Gastrocnemius medialis (tissue), 4 donors: ENCODE results near the gene KCNC2. TPM values are rescaled to one million over a fixed set of nuclear protein-coding genes. Genes with fewer than 3 reads are reported as not detected.

Source experiments
- ATAC-seq, 2 donors: fragments of 150-250 bp; one replicate each; pipeline ENCODE4 v1.9.1; 2016
- DNase-seq, 2 donors: peaks; one replicate each; pipeline ENCODE4 v3.0.0-alpha.2; 2019
- H3K27ac ChIP-seq, 4 donors: fragments of 200-600 bp; sonication (generic); 1 replicate in 1 of 4; 2 replicates in 3 of 4; pipeline ENCODE4 v1.5.1; 2016 to 2018; ENCODE audit warnings: mild to moderate bottlenecking in 2 of 4, moderate library complexity in 1 of 4
- H3K27me3 ChIP-seq, 3 donors: fragments of 200-600 bp; sonication (generic) in 2 of 3; 1 replicate in 1 of 3; 2 replicates in 2 of 3; pipeline versions ENCODE4 v1.5.1 to v1.6.0; 2016 to 2019; ENCODE audit warnings: mild to moderate bottlenecking in 1 of 3, moderate library complexity in 1 of 3
- H3K36me3 ChIP-seq, 2 donors: fragments of 200-600 bp; sonication (generic) in 1 of 2; one replicate each; pipeline ENCODE4 v1.5.1; 2017 to 2018
- H3K4me1 ChIP-seq, 2 donors: fragments of 200-600 bp; sonication (generic) in 1 of 2; one replicate each; pipeline ENCODE4 v1.5.1; 2016 to 2017; ENCODE audit warnings: mild to moderate bottlenecking in 2 of 2
- H3K4me3 ChIP-seq, 4 donors: fragments of 200-600 bp; sonication (generic) in 3 of 4; 1 replicate in 1 of 4; 2 replicates in 3 of 4; pipeline ENCODE4 v1.5.1; 2016 to 2019; ENCODE audit warnings: mild to moderate bottlenecking in 2 of 4
- H3K9me3 ChIP-seq, 3 donors: fragments of 200-600 bp; sonication (generic) in 2 of 3; 1 replicate in 1 of 3; 2 replicates in 2 of 3; pipeline ENCODE4 v1.5.1; 2016 to 2019
- POLR2A ChIP-seq, 2 donors: fragments of 450-650 bp; IDR thresholded peaks; one replicate each; pipeline ENCODE4 v1.6.1; 2017; ENCODE audit warnings: antibody characterized with exemption in 2 of 2, mild to moderate bottlenecking in 2 of 2, moderate library complexity in 2 of 2
- in situ Hi-C, 4 donors: fragments of 200-750 bp; cut with MboI; loops; one replicate each; pipeline versions ENCODE4 v1.15.0 to v1.8.0; 2017; ENCODE audit warnings: low sequenced_read_pairs in 4 of 4
- intact Hi-C: fragments of 100-400 bp; cut with DNase I; formaldehyde crosslinking; loops from one replicate; pipeline ENCODE4 v1.15.1; 2023; ENCODE audit warnings: low total_unique reads
- total RNA-seq, 4 donors: library from RNA; depleted of rRNA; stranded (reverse); fragments of >200 nt; gene quantifications; one replicate each; pipeline versions ENCODE4 v1.1.0 to v1.2.3, GENCODE V29; 2016
- TF ChIP-seq, protein P1 (sequence below), 5 experiments: fragments of 450-650 bp in 3 of 5; fragments of 200-600 bp in 2 of 5; sonication (generic) in 2 of 5; IDR thresholded peaks in 4 of 5; conservative IDR thresholded peaks in 1 of 5; 1 replicate in 4 of 5; 2 replicates in 1 of 5; pipeline ENCODE4 v1.5.1; 2016 to 2019; ENCODE audit warnings: antibody characterized with exemption in 5 of 5, mild to moderate bottlenecking in 3 of 5, moderate library complexity in 3 of 5

The KCNC2 gene
- total RNA-seq, 4 donors from 2014 or later = not detected

- Histone ChIP-seq H3K4me3 (no peak overlapping the region), H3K9me3 (no peaks in the 10 kb centered on the region), H3K4me1 (no peaks in the 10 kb centered on the region), H3K27me3 (no peaks in the 10 kb centered on the region), H3K27ac (no peak overlapping the region), H3K36me3 (no peaks in the 10 kb centered on the region)
- ATAC-seq = no peak
- in situ Hi-C loops = no loop called here
- DNase-seq = no peak
- intact Hi-C loops = no loop called here
- no peak for TF ChIP-seq POLR2A (IDR thresholded peaks at IDR 0.05)
- TF ChIP-seq, protein P1, sequence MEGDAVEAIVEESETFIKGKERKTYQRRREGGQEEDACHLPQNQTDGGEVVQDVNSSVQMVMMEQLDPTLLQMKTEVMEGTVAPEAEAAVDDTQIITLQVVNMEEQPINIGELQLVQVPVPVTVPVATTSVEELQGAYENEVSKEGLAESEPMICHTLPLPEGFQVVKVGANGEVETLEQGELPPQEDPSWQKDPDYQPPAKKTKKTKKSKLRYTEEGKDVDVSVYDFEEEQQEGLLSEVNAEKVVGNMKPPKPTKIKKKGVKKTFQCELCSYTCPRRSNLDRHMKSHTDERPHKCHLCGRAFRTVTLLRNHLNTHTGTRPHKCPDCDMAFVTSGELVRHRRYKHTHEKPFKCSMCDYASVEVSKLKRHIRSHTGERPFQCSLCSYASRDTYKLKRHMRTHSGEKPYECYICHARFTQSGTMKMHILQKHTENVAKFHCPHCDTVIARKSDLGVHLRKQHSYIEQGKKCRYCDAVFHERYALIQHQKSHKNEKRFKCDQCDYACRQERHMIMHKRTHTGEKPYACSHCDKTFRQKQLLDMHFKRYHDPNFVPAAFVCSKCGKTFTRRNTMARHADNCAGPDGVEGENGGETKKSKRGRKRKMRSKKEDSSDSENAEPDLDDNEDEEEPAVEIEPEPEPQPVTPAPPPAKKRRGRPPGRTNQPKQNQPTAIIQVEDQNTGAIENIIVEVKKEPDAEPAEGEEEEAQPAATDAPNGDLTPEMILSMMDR (IDR thresholded peaks at IDR 0.05 in 4 of 5, conservative IDR thresholded peaks at IDR 0.05 in 1 of 5) = no peak
Observed at GRCh38 chr12:75062691-75063090, 146.9 kb downstream of the KCNC2 start.

DNA sequence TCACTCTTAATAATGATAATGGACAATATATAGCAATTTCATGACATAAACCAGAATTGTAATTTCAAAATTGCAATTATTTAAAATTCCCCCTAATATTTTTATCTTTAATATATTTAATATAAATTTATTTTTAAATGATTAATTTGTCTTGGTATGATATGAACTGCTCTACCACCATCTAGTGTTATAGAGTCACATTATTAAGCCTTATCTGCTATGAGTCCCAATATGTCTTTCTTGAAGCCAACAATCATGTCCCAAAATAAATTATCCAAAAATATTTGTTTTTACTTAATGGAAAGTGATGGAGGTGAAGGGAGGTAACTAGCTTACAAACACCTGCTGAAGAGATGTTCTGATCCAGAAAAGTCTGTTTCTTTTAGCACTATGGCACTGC, 151.4 kb downstream of the KCNC2 start:
- TF ChIP-seq, protein P1 (IDR thresholded peaks at IDR 0.05 in 4 of 5, conservative IDR thresholded peaks at IDR 0.05 in 1 of 5) = no peak
- no peak for TF ChIP-seq POLR2A (IDR thresholded peaks at IDR 0.05)
- H3K9me3 ChIP-seq = no peaks in the 10 kb centered on the region
- H3K4me1 ChIP-seq = no peaks in the 10 kb centered on the region
- in situ Hi-C loops (no loop called here), intact Hi-C loops (no loop called here)
- no peaks in the 10 kb centered on the region for H3K27me3 ChIP-seq
- H3K27ac ChIP-seq = no peak overlapping the region
- H3K36me3 ChIP-seq = no peaks in the 10 kb centered on the region
- H3K4me3 ChIP-seq = no peak overlapping the region
- no peak for ATAC-seq
- no peak for DNase-seq

DNA sequence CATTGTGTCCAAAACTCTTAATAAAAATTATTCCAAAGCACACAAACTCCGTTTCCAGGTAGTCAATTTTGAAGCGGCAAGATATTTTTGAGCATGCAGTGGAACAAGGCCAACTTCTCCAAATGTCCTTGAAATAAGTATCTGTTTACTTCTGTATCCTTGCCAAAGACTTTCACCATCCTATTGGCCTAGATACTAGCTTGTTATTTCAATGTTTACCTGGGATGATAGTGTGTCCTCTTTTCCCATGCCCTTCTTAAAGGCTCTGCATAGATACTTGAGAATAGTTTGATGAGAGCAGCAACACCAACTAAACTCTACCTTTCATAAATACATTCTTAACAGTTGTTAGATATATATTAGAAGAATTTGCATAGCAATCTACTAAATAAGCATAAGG, 160.9 kb downstream of the KCNC2 start:
- no peak for ATAC-seq
- Histone ChIP-seq H3K9me3 (no peaks in the 10 kb centered on the region), H3K4me1 (peaks cover 0 to 5% of the 10 kb centered on the region in 2 donors), H3K27me3 (no peaks in the 10 kb centered on the region), H3K4me3 (no peak overlapping the region), H3K36me3 (no peaks in the 10 kb centered on the region), H3K27ac (no peak overlapping the region)
- DNase-seq = no peak
- no peak for TF ChIP-seq POLR2A (IDR thresholded peaks at IDR 0.05)
- TF ChIP-seq, protein P1 (IDR thresholded peaks at IDR 0.05 in 4 of 5, conservative IDR thresholded peaks at IDR 0.05 in 1 of 5) = no peak
- in situ Hi-C loops (no loop called here), intact Hi-C loops (no loop called here)

DNA sequence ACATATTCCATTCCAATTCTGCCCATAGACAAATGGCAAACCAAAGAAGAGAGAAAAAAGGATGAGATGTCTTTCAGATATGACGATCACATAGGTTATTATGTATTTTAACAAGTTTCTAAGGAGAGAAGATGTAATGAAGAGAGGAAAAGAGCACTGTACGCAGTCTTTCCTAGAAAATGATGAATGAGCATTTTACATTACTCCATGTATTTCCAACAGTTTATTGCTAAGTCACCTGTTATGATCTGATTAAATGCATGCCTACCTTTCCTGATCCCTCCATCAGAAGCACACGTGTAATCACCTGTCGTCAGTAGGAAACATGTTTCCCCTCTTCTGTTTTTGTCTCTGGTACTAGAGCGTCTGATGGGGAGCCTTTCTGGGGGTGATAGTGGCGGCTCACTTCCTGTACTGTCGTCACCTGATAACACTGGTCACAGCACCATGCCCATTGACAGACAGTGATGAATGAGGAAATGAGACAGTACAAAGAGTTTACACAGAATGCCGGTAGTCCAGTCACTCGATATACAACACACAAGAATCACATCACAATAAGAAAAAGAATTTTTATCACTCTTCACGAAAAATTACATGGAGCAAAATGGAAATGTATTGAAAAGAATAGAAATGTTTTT, 161.6 kb downstream of the KCNC2 start:
- intact Hi-C loops = no loop called here
- peaks cover 0 to 5% of the 10 kb centered on the region in 2 donors for H3K4me1 ChIP-seq
- no peak for DNase-seq
- no peaks in the 10 kb centered on the region for H3K27me3 ChIP-seq
- H3K36me3 ChIP-seq = no peaks in the 10 kb centered on the region
- H3K4me3 ChIP-seq = no peak overlapping the region
- H3K27ac ChIP-seq = no peak overlapping the region
- in situ Hi-C loops = no loop called here
- TF ChIP-seq, protein P1 (IDR thresholded peaks at IDR 0.05 in 4 of 5, conservative IDR thresholded peaks at IDR 0.05 in 1 of 5) = no peak
- TF ChIP-seq POLR2A (IDR thresholded peaks at IDR 0.05) = no peak
- no peak for ATAC-seq
- H3K9me3 ChIP-seq = no peaks in the 10 kb centered on the region

DNA sequence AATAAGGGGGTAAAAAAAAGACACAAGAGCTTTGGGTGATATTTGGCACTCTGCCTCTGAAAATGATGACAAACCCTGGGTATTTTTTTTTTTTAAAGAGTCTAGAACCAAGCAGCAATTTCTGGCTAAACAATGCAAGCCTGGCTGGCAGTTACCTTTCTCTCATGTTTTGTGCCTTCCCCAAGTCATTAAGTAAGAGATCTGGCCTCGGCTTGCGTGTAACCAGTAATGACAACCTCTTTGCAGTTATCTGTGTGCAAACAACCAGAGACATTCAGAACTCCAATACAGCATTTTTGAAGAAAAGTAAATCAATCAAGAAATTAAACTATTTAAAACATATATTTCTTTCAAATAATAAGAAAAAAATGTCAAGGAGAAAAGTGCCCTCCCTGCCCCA, 167.5 kb downstream of the KCNC2 start:
- ATAC-seq (no peak), DNase-seq (no peak)
- no peak overlapping the region for H3K4me3 ChIP-seq
- H3K27me3 ChIP-seq = no peaks in the 10 kb centered on the region
- in situ Hi-C loops (no loop called here), intact Hi-C loops (no loop called here)
- H3K36me3 ChIP-seq = no peaks in the 10 kb centered on the region
- H3K9me3 ChIP-seq = no peaks in the 10 kb centered on the region
- H3K4me1 ChIP-seq = no peaks in the 10 kb centered on the region
- TF ChIP-seq, protein P1 (IDR thresholded peaks at IDR 0.05 in 4 of 5, conservative IDR thresholded peaks at IDR 0.05 in 1 of 5) = no peak
- TF ChIP-seq POLR2A (IDR thresholded peaks at IDR 0.05) = no peak
- no peak overlapping the region for H3K27ac ChIP-seq
